ENCODE measurements around the gene NRXN2.

DNA sequence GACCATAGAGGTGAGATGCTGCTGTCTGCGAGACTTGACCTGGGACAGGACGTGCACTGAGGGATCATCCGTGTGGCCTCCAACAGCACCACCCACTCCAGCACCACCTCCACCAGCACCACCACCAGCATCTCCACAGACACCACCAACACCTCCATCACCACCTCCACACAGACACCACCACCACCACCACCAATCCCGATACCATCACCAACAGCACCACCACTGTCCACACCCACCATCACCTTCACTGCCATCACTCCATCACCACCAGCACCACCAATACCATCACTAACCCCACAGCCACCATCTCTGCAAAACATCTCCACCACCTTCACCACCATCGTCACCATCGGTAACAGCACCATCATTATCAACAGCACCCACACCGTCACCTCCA, 158.6 kb downstream of the NRXN2 start:
- TF ChIP-seq EZH2 (IDR thresholded peaks at IDR 0.05) (no peak), POLR2AphosphoS5 (IDR thresholded peaks at IDR 0.05; ENCODE audit: borderline replicate concordance, low read depth, low read length) (no peak), FOXP2 (optimal IDR thresholded peaks at IDR 0.05; ENCODE audit: control extremely low read depth, extremely low read length, insufficient read depth) (no peak)
